HG03280 (cell line): Measurements from ENCODE around the gene DIPK2B.

ENCODE experiments used
- ATAC-seq: cut with Tn5 transposase; IDR thresholded peaks from one replicate; pipeline ENCODE4 v1.9.1; 2021; ENCODE audit warnings: mild to moderate bottlenecking, moderate library complexity; ENCODE audit not compliant: unreplicated experiment

DIPK2B gene

DNA sequence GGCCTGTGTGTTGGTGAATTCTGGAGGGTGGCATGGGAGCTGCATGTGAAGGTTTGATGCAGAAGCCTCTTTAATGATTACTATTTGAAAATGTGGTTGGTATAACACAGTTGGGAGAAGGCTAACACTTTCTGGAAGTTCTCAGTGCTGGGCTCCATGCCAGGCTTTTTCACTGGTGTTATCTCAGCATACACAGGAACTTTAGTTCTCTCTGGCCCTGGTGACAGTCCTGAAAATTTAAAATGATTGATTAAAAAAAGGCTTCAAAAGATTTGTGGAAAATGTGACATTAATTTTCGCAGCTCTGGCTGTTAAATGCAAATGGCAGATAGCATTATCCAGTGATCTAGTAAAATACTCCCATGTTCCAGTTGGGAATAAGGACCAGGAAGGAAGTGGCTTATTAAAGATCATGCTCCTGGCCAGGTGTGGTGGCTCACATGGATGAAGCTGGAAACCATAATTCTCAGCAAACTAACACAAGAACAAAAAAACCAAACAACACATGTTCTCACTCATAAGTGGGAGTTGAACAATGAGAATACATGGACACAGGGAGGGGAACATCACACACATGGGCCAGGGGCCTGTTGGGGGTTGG, 36.6 kb downstream of the DIPK2B start:
- no peak for ATAC-seq

DNA sequence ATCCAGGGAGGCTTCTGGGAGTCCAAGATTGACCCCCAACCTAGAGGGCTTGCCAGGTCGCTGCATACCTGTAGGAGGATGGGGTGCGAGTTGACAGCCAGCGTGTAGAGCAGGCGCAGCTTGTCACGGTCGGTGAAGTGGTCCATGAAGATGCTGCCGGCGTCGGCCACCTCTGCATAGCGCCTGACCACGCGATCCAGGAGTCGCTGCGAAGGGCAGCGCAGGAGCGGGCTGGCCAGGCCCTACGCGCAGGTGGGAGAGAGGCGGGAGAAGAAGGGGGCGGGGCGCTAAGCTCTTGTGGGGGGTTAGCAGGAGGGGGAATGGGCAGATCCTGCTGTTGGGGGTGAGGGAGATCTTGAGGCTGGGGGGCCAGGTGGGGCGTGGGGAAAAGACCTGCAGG, 43.0 kb downstream of the DIPK2B start:
- no peak for ATAC-seq

DNA sequence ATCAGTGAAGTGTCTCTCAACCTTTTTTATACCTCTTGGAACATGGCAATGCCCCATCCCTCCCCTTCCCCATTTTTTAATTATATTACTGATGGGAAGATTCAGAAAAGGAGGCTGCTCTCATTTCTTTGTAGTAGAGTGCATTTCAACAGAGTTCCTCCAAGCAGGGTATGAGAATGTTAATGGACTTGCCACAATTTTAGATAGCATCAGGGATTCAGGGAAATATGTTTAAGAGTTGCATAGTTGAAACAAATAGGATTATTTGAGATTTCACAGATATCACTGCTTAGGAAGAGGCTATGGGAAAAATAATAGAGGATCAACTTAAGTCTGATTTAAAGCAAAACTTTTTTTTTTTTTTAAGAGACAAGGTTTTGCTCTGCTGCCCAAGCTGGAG, 46.2 kb downstream of the DIPK2B start:
- ATAC-seq, result no peak

DNA sequence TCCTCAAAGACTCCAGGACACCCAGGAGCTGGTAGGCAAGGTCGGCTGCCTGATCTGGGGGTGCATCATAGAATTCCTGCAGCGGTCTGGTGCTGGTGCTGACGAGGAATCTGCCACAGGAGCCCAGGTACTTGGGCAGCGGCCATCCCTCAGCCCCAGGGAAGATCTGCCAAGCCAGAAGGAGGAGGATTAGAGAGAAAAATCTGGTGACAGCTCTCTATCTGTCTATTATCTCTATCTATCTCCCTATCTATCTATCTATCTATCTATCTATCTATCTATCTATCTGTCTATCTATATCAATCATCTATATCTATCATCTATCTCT, 46.7 kb downstream of the DIPK2B start:
- ATAC-seq, result no peak
